Stimulated activated CD4-positive, alpha-beta T cell treated with anti-CD3 and anti-CD28 coated beads, Interleukin-1b, Interleukin-23, amount 100 ng/mL, for 48 hours (primary cell): Measurements from ENCODE around the gene PLK2.

Experiments used
- DNase-seq: peaks from one replicate; pipeline ENCODE4 v3.0.0-alpha.2; 2020

The PLK2 gene

DNA sequence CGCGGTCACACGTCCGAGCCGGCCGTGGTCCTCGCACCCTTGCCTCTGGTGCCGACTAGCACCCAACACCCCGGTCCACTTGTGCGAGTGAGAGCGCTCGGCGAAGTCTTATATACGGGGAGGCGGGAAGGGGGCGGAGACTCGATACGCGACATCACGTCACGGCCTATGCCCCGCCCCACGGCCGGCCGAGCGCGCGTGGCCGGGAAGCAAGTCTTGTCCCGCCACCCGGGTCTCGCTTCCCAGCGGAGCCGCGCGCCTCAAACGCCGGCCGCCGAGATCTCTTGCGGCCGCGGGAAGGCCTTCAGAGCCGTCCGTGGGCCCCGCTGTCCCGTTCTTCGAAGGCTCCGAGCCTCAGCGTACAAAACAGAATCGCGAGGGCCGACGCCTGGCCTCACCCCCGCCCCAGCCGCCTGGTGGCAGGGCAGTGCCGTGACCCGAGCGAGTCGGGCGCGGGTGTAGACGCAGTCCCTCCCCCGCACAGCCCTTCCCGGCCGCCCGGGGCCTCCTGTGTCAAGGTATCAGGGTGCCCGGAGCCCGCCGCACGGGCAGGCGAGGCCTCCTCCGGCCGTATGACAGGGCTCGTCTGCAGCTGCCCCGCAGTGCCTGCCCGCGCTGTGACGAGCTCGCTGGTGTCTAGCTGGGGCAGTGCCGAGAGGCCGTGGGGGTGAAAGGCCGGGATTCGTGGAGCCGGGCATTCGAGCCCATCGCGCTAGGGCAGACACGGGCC, at the start of gene PLK2:
Gene PLK2, minus strand, starts transcription at position 85 of the 730 bp plus-strand sequence. CDS start 127 bp downstream, outside the sequence.
- DNase-seq: peak; percentile 80

DNA sequence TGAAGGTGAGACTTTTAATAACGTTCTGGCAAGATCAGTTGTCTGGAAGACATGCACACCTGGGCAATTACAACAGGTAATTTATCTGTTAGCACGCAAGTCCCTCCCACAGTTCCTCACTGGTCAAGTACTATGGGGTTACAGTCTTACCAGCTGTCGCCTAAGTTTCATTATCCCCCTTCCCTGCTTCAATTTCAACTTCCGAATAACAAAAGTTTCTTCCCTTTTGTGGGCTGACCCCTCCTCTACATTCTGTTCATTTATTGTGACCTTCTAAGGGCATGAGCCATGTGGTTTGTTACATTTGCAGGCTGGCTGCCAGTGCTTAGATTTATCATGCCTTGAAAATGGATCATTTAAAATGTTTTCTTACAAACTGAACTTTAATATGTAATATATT, 47.8 kb upstream of the PLK2 start:
- DNase-seq: no peak

DNA sequence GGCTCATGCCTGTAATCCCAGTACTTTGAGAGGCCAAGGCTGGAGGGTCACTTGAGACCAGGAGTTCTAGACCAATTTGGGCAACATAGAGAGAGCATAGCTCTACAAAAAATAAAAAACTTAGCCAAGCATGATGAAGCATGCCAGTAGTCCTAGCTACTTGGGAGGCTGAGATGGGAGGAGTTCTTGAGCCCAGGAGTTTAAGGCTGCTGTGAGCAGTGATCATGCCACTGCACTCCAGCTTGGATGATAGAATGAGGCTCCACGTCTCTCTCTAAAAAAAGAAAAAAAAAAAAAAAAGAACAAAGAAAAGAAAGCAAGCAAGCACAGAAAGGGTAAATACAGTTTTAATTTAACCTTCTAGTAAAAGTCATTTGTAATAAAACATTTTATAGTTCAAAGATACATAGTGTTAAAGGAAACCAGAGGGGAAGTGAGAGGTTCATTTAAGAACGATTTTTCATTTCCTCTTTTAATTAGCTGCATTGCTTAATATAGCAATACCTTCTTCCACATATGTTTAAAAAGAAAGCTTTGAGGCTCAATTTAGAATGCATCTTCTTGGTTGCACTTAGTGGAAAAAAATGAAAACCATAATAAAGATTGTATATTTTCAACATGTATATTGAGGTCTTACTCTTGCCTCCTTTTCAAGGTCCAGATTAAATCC, 46.2 kb upstream of the PLK2 start:
- DNase-seq: no peak

DNA sequence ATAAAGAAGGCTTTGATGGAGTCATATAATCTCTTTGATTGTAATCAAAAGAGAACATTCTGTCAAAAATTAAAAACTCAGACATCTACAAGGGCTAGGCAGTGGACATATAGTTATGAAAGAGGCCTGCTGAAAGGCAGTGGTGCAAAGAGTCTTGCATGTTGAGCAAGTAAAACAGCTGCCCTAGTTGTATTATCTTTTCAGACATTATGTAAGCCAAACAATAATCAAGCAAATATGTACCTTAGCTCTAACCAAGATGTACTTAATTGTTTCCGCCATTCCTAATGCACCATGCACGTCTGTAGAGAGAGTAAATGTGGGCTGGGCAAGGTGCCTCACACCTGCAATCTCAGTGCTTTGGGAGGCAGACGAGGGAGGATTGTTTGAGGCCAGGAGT, 45.6 kb upstream of the PLK2 start:
- no peak for DNase-seq

DNA sequence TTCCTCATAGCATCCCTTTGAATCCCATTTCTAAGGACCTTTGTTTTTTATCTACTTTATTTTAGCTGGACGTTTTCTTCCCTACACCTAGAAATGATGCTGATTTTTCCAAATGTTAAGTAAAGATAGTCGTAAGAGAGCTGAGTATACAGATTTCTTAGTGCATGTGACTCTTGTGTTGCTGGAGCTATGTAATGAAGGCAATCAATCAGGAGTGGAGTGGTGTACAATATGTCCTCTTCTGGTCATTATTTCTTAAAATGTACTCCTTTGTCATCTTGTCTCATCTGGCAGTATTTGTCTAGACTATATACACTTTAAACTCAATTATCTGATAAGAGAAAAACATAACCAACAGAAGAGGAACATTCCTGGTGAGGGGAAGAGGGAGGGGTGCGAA, 44.9 kb upstream of the PLK2 start:
- DNase-seq: no peak

DNA sequence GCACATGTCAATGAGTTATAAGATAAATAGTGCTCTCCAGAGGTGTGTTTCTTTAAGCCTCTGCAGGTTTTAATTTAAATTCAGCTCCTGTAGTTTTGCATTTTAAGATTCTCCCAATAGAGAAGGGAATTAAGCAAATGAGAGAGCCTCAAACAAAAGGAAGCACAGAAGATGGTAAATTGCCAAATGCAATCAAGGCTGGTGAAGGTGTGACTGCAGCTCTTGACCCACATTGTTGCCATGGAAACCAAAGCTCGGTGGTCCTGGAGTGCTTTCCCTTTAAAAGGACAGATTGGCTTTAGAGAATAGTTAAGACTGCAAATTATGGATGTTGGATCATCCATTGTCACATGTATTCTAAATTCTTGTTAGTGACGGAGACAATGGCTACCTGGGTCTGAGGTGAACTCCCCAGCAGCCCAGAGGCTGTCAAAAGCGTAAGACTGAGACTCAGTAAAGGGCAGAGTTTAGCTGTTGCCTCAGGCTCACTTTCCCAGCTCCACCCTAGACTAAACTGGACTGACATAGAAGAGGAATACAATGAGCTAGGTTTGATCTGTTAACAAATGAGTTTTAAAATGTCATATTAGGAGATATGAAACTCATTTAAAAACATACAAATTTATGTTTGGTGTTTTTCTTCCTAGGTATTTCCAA, 43.6 kb upstream of the PLK2 start:
- DNase-seq: no peak

DNA sequence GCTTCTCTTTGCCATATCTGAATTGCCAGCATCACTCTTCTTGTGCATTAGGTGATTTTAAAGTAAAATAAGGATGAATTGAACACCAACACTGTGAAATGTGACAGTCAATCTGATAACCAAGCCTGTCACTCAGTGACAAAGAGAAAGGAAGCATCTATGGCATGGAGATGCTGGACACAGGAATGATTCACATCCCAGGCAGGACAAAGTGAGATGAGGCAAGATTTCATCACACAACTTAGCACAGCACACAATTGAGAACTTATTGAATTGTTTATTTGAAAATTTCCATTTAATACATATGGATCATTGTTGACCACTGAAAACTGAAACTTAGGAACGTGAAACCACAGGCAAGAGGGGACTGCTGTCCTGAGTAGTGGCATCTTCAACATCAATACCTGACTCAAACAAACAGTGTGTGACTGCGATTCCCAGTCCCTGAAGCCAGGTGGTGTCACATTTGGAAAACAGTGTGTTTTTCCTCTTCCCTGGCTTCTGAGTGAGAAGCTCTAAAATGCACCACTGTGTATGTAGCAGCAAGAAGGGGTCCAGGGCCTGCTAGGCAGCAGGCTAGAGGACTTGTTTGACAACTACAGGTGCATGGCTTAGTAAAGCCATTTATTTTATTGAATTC, 42.0 kb upstream of the PLK2 start:
- DNase-seq: no peak

DNA sequence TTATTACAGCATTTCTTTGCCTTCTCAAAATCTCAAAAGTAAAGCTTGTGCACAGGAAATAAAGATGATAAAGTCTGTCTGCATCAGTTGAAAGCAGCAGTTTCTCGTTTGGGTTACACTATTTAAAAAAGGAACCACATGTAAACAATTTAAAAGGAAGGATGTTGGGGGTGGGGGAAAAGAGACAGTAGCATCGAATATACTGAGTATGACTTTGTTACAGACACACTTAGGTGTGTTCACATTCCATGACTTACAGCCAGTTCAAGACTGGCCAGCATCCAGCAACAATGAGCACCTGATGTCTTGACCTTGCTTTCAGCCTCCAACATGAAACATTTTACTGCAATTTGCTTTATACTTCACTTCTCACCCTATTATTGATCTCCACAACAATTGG, 40.1 kb upstream of the PLK2 start:
- DNase-seq: no peak

DNA sequence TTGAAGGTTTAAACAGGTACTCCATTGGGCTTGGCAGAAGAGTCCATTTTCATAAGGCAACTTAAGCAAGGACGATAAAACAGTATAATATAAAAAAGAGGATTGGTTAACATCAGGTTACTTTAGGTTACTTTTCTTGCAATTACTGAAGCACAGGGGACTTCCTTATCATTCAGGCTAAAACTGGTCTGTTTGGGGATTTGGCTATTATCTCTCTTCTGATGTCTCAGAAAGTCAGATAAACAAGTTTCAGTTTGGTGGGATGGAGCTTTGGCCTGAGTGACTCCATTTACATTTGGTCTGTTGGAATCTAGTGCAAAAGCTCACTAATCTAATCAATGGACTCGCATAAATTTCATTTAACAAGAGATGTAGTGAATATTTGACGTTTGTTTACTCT, 39.3 kb upstream of the PLK2 start:
- DNase-seq: no peak

DNA sequence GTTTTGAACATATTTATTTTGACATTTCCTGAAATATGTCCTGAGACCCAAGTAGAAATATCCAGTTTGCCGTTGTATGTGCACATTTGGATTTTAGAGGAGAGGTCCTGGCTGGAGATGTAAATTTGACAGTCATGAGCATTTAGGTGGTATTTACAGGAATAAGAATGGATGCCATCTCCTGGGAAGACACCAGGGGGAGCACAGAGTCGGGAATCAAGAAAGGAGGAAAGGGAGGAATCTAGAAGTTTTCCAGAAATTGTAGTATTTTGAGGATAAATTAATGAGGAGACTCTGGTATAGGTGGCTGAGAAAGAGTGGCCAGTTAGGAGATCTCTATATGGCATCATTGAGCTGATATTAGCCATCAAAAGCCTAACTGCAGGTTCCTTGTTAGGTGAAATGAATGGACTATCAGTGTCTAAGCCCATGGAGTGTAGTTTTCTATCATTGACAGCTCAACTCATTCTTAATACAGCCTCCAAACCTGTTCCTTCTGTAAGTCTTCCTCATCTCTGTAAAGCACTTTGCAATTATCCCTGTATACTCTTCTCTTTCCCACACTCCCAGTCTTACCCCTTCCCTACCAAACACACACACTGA, 38.6 kb upstream of the PLK2 start:
- no peak for DNase-seq

DNA sequence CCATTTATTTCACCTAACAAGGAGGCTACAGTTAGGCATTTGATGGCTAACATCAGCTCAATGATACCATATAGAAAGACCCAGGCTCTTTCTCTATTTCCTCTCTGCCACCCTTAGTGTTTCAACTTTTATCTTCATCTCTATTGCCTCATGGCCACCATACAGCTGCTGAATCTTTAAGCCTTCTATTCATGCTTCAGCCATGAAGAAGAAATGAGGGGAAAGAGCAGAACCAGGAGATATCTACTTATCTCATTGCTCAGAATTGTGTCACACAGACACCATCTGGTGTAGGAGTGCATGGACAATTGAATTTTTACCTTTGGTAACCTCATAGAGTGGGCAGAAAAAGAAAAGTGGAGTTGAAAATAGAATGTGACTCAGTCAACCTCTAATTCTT, 38.0 kb upstream of the PLK2 start:
- no peak for DNase-seq

DNA sequence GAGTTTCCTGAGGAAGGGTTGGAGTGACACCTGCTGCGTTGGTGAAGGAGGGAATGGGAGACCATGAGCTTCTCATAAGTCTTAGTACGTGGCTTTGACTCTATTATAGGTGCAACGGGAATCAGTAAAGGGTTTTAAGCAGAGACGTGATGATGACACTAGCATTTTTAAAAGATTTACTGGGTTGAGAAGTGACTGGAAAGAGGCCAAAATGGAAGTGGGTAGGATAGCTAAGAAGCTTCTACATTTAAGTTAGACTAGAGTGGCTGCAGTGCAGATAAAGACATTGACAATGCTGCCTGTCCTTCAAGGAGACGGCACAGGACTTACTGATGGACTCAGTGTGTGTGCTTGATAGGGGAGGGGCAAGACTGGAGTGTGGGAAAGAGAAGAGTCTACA, 37.5 kb upstream of the PLK2 start:
- DNase-seq: no peak

DNA sequence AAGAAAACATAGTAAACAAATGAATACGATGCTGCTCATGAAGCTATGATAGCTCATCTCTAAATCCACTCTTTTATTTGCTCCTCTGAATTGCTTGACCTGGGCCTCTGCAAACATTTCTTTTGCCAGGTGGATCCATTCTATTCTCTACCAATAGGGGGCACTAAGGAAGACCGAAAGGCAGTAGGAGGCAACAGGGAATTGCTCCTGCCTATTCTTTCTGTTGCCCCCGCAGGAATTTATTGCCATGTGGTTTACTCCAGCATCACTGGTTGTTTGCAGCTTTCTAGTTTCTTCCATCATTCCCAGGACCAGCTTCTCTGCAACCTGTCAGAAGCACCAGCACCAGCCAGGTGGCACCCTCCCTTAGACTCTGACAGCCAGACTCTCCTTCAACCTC, 36.6 kb upstream of the PLK2 start:
- no peak for DNase-seq

DNA sequence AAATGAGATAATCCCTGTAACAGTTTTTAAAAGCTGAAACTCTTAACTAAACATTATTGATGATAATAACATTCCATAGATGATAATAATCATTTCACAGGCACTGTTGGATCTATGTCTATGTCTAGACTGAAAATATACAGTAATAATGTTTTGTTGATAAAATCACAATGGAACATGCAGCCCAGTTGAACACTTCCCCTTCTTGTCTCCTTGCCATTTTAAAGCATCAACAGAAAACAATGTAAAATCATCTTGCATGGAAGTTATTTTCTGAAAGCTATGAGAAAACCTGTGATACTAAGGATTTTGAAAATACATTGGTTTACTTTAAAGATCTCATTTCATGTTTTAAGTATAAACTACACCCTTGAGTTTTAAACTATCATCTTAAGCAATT, 33.3 kb upstream of the PLK2 start:
- DNase-seq: no peak

DNA sequence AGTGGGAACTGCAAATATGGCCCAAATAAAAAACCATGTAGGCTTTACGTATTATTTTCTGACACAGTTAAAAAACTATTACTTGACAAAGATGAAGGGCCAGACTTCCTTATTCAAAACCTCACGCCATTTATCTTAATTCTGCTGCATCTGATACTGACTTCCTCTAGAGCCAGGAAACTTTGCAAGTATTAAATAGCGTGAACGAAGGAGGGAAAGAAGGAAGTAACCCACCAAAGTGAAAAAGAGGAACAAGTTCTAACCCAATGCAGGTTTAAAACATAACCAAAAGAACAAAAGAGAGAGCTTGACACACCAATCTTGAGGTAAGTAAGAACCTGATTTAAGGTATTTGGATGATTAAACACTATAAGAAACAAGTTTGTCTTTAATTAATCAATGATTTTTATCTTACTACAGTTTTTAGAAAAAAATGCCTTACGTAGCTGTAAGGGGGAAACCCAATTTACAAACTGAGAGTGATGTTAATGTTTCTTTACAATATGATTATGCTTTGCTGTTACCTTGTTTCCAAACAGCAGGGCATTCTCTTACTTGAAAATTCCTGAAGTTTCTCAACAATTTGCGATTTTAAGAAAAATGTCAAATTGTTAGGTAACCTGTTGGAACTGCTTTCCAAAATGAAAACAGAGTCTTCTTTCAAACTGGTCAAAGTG, 31.5 kb upstream of the PLK2 start, which contains the start of gene GAPT:
Gene GAPT, plus strand, starts transcription at position 220 of the 677 bp plus-strand sequence. CDS start 3,102 bp downstream, outside the sequence.
- DNase-seq: no peak

DNA sequence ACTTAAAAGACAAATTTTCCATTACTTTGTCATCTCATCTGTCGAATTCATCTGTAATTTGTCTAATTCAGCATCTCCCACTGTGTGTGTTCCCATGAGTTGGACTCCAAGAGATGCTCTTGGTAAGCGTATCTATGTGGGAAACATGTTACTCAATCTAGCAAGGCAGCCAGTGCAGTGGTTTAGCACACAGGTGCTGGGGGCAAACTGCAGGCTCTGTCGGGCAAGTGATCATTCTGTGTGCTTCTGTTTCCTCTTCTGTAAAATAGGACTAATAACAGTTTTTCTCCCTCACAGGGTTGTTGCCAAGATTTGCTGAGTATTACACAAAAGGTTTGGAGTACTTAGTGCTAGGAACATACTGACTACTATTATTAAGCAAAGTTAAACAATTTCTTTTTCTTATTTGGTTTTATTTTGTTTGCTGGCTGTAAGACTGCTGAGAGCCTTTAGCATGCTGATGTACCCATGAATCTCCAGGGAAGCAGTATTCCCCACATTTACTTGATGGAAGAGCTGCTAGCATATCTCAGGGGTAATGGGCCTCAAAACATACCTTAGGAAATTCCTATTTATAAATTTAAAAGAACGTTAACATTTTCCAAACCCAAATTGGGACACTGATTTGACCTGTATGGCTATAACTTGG, 30.6 kb upstream of the PLK2 start:
- no peak for DNase-seq

DNA sequence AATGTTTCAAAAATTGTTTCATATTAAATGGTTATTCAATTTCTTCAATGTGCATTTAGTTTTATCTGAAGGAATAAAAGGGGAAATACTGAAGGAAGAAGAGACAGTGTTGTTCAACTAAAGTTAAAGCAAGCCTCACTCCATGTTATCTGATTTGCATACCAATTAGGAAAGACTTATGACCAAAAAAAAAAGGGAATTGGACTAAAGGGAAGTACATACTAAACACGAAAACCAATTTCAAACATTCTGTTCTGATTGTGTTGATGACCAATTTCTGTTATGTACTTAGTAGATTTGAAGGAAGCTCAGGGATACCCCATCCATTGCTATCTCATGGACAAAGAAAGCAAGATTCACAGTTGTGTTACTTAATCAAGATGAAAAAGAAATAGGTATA, 26.4 kb upstream of the PLK2 start:
- no peak for DNase-seq

DNA sequence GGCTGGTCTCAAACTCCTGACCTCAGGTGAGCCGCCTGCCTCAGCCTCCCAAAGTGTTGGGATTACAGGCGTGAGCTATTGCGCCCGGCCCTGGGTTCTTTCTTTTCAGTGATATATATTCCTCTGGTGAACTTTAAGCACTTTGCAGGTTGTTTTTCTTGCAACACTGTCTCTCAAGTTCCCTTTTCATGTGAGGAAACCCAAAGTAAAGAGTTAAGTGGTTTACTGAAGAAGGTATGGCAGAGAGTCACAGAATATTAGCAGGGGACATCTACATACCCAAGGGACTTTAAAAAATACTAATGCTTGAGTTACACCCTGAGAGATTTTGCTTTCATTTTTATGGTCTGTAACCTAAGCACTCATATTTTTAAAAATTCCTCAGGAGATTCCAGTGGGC, 24.6 kb upstream of the PLK2 start:
- no peak for DNase-seq

DNA sequence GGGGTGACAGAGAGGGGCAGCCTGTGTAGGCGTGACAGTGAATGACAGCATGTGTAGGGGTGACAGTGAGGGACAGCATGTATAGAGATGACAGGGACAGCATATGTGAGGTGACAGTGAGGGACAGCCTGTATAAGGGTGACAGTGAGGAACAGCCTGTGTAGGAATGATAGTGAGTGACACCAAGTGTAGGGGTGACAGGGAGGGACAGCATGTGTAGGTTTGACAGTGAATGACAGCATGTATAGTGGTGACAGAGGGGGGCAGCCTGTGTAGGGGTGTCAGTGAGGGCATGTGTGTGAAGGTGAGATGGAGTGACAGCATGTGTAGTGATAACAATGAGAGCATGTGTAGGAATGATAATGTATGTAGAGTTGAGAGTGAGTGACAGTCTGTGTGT, 22.6 kb upstream of the PLK2 start:
- no peak for DNase-seq

DNA sequence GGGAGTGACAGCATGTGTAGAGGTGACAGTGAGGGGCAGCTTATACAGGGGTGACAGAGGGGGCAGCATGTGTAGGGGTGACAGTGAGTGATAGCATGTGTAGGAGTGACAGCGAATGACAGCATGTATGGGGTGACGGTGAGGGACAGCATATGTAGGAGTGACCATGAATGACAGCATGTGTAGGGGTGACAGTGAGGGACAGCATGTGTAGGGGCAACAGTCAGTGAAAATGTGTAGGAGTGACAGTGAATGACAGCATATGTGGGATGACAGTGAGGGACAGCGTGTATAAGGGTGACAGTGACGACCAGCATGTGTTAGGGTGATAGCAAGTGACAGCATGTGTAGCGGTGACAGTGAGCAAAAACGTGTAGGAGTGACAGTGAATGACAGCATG, 21.9 kb upstream of the PLK2 start:
- no peak for DNase-seq

DNA sequence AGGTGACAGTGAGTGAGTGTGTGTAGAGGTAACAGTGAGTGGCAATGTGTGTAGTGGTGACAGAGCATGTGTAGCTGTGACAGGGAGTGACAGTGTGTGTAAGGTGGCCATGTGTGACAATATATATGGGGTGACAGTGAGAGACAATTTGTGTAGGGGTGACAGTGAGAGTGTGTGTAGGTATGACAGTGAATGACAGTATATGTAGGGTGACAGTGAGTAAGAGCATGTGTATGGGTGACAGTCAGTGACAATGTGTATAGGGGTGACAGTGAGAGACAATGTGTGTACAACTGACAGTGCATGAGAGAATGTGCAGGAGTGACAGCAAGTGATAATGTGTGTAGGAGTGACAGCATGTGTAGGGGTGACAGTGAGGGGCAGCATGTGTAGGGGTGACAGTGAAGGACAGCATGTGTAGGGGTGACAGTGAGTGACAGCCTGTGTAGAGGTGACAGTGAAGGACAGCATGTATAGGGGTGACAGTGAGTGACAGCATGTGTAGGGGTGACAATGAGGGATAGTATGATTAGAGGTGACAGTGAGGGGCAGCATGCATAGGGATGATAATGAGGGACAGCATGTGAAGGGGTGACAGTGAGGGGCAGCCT, 21.3 kb upstream of the PLK2 start:
- DNase-seq: no peak
